HUDEP-2 (cell line): Measurements from ENCODE around the gene SERTAD2.

Experiments used
- DNase-seq, 76 experiments: peaks; one replicate each; lab custom pipeline; 2025; ENCODE audit not compliant: unreplicated experiment in 76 of 76; lab: John Stamatoyannopoulos, UW

SERTAD2 gene

GRCh38 chr2:64591188-64591587, 62.5 kb downstream of the SERTAD2 start:
- DNase-seq, result no peak

GRCh38 chr2:64587561-64587960, 66.2 kb downstream of the SERTAD2 start:
- no peak for DNase-seq

GRCh38 chr2:64586883-64587481, 66.7 kb downstream of the SERTAD2 start:
- DNase-seq, result peak in 8 of 76 experiments; percentile 1 to 21 (median 10)

- DNase-seq, result no peak
These were observed 67.7 kb downstream of the SERTAD2 start for GRCh38 chr2:64586054-64586453.

GRCh38 chr2:64582774-64583340, 70.9 kb downstream of the SERTAD2 start:
- DNase-seq, result no peak

- no peak for DNase-seq
These were observed 71.8 kb downstream of the SERTAD2 start for GRCh38 chr2:64581777-64582539.
